Measurements from ENCODE around the gene PRSS56.

DNA sequence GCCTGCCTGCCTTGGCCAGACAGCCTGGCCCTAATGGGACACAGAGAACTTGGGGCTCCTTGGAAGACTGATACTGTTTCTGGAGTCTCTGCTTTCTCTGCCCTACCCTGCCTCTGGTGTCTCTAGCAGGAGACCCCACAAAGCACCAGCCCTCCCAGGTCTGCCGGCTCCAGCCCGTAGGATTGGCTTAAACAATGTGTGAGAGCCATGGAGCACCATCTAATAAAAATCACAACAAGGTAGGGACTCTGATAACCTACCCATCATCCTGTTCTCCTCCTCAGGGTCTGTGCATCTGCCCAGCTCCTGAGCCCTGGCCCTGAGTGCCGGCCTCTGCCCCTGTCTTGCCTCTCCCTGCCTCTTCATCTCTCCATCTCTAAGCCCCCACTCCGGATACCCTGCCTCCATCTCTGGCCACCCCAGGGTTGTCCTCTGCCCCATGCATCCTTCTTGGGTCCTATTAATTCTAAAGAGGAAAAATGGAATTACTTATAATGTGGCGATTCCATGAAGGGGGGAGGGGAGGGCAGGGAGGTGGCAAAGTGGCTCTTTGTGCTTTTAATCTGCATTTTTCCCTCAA is 31.4 kb upstream of the PRSS56 start:
- TF ChIP-seq, protein P1, sequence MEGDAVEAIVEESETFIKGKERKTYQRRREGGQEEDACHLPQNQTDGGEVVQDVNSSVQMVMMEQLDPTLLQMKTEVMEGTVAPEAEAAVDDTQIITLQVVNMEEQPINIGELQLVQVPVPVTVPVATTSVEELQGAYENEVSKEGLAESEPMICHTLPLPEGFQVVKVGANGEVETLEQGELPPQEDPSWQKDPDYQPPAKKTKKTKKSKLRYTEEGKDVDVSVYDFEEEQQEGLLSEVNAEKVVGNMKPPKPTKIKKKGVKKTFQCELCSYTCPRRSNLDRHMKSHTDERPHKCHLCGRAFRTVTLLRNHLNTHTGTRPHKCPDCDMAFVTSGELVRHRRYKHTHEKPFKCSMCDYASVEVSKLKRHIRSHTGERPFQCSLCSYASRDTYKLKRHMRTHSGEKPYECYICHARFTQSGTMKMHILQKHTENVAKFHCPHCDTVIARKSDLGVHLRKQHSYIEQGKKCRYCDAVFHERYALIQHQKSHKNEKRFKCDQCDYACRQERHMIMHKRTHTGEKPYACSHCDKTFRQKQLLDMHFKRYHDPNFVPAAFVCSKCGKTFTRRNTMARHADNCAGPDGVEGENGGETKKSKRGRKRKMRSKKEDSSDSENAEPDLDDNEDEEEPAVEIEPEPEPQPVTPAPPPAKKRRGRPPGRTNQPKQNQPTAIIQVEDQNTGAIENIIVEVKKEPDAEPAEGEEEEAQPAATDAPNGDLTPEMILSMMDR (IDR thresholded peaks at IDR 0.05) = no peak
- no peak for TF ChIP-seq POLR2A (IDR thresholded peaks at IDR 0.05)

All from thyroid gland (tissue), 4 donors.